Omental fat pad (tissue), 4 donors: ENCODE data around the gene CIT. TPM values are rescaled to one million over a fixed set of nuclear protein-coding genes. Genes with fewer than 3 reads are reported as not detected.
A peak's percentile ranks its signal among the peaks of the same experiment; 100 is the strongest.

Source experiments
- ATAC-seq: fragments of 150-250 bp; one replicate; pipeline ENCODE4 v1.9.1; 2016; ENCODE audit warnings: mild to moderate bottlenecking, moderate library complexity; ENCODE audit not compliant: low FRiP score
- DNase-seq: peaks from one replicate; pipeline ENCODE4 v3.0.0-alpha.2; 2019; ENCODE audit warnings: low spot score
- CTCF ChIP-seq, 3 donors: fragments of 450-650 bp; IDR thresholded peaks; one replicate each; pipeline ENCODE4 v1.5.1; 2016 to 2017; ENCODE audit warnings: antibody characterized with exemption in 3 of 3, mild to moderate bottlenecking in 3 of 3, moderate library complexity in 2 of 3
- total RNA-seq, 4 donors: library from RNA; depleted of rRNA; stranded (reverse); fragments of >200 nt; gene quantifications; one replicate each; pipeline ENCODE4 v1.1.0, GENCODE V29; 2016

CIT gene
- total RNA-seq, 4 donors from 2014 or later = 0.93 to 4.3 (median 3.4) TPM

- DNase-seq (no peak), ATAC-seq (no peak)
- TF ChIP-seq CTCF (IDR thresholded peaks at IDR 0.05) = no peak
Observed at GRCh38 chr12:119695034-119695433, 182.1 kb downstream of the CIT start.

DNA sequence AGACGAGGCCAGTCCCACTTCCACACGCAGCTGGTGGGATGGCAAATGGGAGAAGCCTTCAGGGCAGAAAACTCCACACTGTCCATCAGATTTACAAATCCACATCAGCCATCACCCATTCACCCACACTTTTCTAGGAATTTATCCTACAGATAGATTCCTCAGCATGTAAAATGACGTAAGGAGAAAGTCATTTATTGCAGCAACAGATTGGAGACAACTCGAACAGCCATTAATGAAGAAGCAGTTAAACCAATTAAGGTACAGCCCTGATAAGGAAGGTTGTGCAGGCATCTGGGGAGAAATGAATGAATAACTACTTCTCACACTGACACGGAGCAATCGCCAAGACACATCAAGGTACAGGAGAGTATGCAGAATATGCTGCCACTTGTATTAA, 183.0 kb downstream of the CIT start:
- no peak for ATAC-seq
- TF ChIP-seq CTCF (IDR thresholded peaks at IDR 0.05) = no peak

DNA sequence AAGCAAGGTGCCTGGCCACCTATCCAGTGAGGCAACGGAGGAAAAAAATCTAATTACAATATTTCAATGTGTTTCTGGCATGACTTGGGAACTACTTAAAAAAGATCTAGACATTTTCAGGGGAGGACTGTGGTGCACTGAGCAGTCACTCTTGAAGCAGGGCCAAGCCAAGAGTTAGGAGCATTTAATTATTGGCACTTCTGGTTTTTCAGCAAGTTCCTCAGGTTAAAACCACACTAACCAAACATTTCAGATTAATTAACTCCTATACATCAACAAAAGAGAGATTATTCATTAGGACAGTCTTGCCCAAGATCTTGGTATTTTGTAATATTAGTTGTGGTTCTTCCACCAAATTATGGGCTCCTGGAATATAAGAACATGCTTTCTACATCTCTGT, 183.6 kb downstream of the CIT start:
- TF ChIP-seq CTCF (IDR thresholded peaks at IDR 0.05) = no peak
- ATAC-seq (no peak), DNase-seq (no peak)

More for the DNA sequence above, 183.0 kb downstream of the CIT start:
- no peak for DNase-seq

GRCh38 chr12:119692997-119693396, 184.1 kb downstream of the CIT start:
- no peak for DNase-seq
- no peak for TF ChIP-seq CTCF (IDR thresholded peaks at IDR 0.05)
- ATAC-seq = peak; percentile 89

DNA sequence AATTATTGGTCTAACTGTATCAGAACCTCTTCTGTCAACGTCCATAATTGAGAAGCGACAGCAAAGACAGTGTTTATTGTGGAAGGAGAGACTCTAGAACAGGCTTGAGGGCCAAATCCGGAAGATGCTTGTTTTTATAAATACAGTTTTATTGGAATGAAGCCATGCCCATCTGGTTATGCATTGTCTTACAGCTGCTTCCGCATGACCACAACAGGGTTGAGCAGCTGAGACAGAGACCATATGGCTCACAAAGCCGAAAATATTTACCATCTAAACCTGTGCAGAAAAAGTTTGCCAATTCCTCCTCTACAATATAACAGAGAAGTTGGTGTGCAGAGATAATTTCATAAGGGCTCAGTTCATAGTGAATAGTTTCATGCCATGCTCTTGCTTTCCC, 184.7 kb downstream of the CIT start:
- no peak for ATAC-seq
- TF ChIP-seq CTCF (IDR thresholded peaks at IDR 0.05) = no peak
- DNase-seq = no peak

DNA sequence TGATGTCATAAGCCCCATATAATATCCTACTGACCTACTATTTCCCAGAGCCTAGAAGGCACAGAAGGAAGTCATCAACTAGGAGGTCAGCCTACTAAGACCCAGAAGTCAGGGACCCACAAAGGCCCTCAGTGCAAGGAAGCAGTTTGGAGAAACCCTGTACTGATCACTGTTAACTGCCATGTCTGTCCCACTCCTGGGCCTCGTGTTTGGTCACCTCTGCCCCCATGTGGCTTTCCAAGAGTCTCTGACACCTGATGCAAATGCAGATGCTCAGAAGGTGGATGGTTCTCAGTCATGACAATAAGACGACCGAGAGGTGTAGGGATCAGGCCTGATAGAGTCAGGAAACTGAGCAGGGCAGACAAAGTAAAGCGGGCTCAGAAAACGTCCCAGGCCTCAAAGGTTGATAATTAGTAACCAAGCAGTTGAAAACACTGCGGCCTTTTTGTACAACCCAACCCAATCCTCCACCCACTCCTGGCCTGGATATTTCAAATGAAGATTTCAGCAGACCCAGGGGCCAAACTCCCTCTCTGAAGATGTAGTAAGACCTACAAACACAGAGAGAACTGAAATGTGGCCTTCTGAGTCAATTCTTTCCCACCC, 185.8 kb downstream of the CIT start:
- ATAC-seq (no peak), DNase-seq (no peak)
- no peak for TF ChIP-seq CTCF (IDR thresholded peaks at IDR 0.05)

DNA sequence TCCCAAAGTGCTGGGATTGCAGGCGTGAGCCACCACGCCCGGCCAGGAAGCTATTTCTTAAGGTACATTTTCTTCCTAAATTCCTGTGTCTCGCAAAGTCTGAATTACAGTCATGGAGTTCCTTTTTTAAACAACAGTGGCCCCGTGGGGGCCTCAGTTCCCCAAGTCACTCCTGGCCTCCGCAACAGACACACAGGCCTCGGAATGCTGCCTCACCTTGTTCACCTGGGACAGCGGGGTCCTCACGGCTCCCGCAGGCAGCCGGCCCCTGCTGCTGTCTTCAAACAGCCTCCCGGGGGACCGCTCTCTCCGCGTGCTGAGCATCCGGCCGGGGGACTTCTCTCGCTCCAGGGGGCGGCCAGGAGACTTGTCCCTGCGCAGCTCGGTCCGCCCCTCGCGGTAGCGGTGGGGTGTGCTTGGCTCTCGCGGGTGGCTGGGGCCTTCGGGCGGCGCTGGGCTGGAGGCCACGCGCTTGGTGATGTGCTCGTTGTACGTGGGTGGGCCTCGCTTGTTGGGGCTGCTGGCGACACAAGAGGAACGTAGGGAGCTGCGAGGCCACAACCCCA, 187.1 kb downstream of the CIT start:
- ATAC-seq = no peak
- no peak for TF ChIP-seq CTCF (IDR thresholded peaks at IDR 0.05)

More for the DNA sequence above, 187.1 kb downstream of the CIT start:
- no peak for DNase-seq
